ENCODE results near the gene DEFB124.

Gene DEFB124

DNA sequence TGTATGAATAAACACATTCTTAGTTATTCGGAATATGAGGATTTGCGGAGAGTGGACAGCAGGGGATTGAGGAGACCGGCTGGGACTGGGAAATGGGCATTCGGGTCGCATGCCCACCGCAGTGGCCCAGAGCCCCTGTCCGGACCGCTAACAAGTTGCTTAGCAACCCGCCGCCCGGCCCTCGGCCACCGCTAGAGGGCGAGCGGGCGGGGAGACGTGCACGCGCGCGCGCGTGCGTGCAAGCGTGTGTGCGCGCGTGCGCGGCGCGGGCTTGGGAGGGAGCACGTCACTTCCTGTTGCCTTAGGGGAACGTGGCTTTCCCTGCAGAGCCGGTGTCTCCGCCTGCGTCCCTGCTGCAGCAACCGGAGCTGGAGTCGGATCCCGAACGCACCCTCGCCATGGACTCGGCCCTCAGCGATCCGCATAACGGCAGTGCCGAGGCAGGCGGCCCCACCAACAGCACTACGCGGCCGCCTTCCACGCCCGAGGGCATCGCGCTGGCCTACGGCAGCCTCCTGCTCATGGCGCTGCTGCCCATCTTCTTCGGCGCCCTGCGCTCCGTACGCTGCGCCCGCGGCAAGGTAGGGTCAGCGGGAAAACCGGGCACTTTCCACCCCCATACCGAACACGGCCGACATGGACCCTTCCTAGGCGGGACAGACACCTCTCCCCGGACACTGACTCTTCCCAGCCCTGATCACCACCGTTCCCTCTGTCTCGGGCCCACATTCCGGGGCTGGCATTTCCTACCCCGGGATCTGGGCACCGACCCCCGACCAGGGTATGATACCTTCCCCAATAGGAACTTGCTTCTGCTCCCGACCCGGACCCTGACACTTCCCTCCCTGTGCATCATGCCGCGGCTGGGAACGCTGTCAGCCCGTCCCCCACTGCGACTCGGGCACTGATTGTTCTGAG is 39.5 kb upstream of the DEFB124 start, which contains the start of gene HM13:
Gene HM13 (plus strand): TSS at position 289 of the 918 bp plus-strand sequence. CDS start 110 bp downstream, at position 399.
- ChIA-PET CTCF (interaction anchor here (0.6 to 0.7 kb wide), 4 partner anchors 11 to 1923 kb away, joined by 3 to 4 read pairs (median 4); no protein-coding TSS in a partner anchor), POLR2A (interaction anchor here (0.7 to 1.0 kb wide), 2 partner anchors 11 to 46 kb away, joined by 3 read pairs; no protein-coding TSS in a partner anchor)
- peak within 1 kb of the TSS; percentile 61; the same call in 1 of the 2 replicates for H3K27ac ChIP-seq (ENCODE audit: extremely low read depth, low read depth, low read length)
- H3K9me3 ChIP-seq (ENCODE audit: control insufficient read depth, insufficient read depth, low read depth, low read length) = no peaks in the 10 kb centered on the region
- H3K4me3 ChIP-seq (ENCODE audit: low read depth, low read length) = peak within 1 kb of the TSS; percentile 65
- H3K36me3 ChIP-seq (ENCODE audit: control insufficient read depth in 2 of 2, insufficient read depth in 1 of 2, low read length in 2 of 2) = peaks cover 0 to 28% of the 10 kb centered on the region in 2 experiments; a peak in 2 of 3 replicates
- H3K4me1 ChIP-seq (ENCODE audit: control insufficient read depth, insufficient read depth, low read length) = peaks cover 2% of the 10 kb centered on the region; the same call in 1 of the 2 replicates
- TF ChIP-seq ZNF391 (tag by site-specific recombination; IDR thresholded peaks at IDR 0.05; ENCODE audit: borderline replicate concordance, low read depth) = 0 out of 2 replicates have a peak, but pooled peaks have one; percentile 36
- TF ChIP-seq ZNF610 (tag by site-specific recombination; IDR thresholded peaks at IDR 0.05; ENCODE audit: borderline replicate concordance) = no peak
- no peak for TF ChIP-seq ZNF354C (tag by site-specific recombination; IDR thresholded peaks at IDR 0.05; ENCODE audit: borderline replicate concordance, low read depth)
- no peak for TF ChIP-seq ZNF777 (tag by site-specific recombination; IDR thresholded peaks at IDR 0.05; ENCODE audit: borderline replicate concordance)
- 0 out of 2 replicates have a peak, but pooled peaks have one; percentile 10 for TF ChIP-seq ZNF292 (tag by site-specific recombination; IDR thresholded peaks at IDR 0.05; ENCODE audit: borderline replicate concordance, low read depth)
- 0 out of 2 replicates have a peak, but pooled peaks have one; percentile 4 for TF ChIP-seq GFI1B (tag by site-specific recombination; IDR thresholded peaks at IDR 0.05)
- no peak for TF ChIP-seq OSR2 (tag by site-specific recombination; IDR thresholded peaks at IDR 0.05)
- peak; percentile 46; the same call in 1 of the 2 replicates for TF ChIP-seq GLIS1 (tag by site-specific recombination; IDR thresholded peaks at IDR 0.05)
- TF ChIP-seq ZNF121 (tag by site-specific recombination; IDR thresholded peaks at IDR 0.05) = 0 out of 2 replicates have a peak, but pooled peaks have one; percentile 40
- no peak for TF ChIP-seq ZSCAN23 (tag by site-specific recombination; IDR thresholded peaks at IDR 0.05)
- no peak for TF ChIP-seq ZNF10 (tag by site-specific recombination; IDR thresholded peaks at IDR 0.05)
- TF ChIP-seq, protein P1, sequence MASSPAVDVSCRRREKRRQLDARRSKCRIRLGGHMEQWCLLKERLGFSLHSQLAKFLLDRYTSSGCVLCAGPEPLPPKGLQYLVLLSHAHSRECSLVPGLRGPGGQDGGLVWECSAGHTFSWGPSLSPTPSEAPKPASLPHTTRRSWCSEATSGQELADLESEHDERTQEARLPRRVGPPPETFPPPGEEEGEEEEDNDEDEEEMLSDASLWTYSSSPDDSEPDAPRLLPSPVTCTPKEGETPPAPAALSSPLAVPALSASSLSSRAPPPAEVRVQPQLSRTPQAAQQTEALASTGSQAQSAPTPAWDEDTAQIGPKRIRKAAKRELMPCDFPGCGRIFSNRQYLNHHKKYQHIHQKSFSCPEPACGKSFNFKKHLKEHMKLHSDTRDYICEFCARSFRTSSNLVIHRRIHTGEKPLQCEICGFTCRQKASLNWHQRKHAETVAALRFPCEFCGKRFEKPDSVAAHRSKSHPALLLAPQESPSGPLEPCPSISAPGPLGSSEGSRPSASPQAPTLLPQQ (tag by site-specific recombination; IDR thresholded peaks at IDR 0.05) = peak; percentile 74; the same call in 1 of the 2 replicates
- no peak for TF ChIP-seq ZNF510 (tag by site-specific recombination; IDR thresholded peaks at IDR 0.05; ENCODE audit: insufficient replicate concordance)
- TF ChIP-seq, protein P2, sequence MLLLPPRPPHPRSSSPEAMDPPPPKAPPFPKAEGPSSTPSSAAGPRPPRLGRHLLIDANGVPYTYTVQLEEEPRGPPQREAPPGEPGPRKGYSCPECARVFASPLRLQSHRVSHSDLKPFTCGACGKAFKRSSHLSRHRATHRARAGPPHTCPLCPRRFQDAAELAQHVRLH (tag by site-specific recombination; IDR thresholded peaks at IDR 0.05) = no peak
- TF ChIP-seq ZNF670 (tag by site-specific recombination; IDR thresholded peaks at IDR 0.05; ENCODE audit: low read depth) = no peak
- TF ChIP-seq ZNF423 (tag by site-specific recombination; IDR thresholded peaks at IDR 0.05) = no peak
- TF ChIP-seq ZNF221 (tag by site-specific recombination; IDR thresholded peaks at IDR 0.05; ENCODE audit: borderline replicate concordance) = no peak
- TF ChIP-seq ZNF311 (tag by site-specific recombination; IDR thresholded peaks at IDR 0.05; ENCODE audit: borderline replicate concordance) = no peak
- TF ChIP-seq ZNF19 (tag by site-specific recombination; IDR thresholded peaks at IDR 0.05; ENCODE audit: low read depth) = no peak
- no peak for TF ChIP-seq ZNF112 (tag by site-specific recombination; IDR thresholded peaks at IDR 0.05)
- TF ChIP-seq, protein P3, sequence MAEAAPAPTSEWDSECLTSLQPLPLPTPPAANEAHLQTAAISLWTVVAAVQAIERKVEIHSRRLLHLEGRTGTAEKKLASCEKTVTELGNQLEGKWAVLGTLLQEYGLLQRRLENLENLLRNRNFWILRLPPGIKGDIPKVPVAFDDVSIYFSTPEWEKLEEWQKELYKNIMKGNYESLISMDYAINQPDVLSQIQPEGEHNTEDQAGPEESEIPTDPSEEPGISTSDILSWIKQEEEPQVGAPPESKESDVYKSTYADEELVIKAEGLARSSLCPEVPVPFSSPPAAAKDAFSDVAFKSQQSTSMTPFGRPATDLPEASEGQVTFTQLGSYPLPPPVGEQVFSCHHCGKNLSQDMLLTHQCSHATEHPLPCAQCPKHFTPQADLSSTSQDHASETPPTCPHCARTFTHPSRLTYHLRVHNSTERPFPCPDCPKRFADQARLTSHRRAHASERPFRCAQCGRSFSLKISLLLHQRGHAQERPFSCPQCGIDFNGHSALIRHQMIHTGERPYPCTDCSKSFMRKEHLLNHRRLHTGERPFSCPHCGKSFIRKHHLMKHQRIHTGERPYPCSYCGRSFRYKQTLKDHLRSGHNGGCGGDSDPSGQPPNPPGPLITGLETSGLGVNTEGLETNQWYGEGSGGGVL (tag by site-specific recombination; IDR thresholded peaks at IDR 0.05) = 0 out of 2 replicates have a peak, but pooled peaks have one; percentile 7
- TF ChIP-seq ZNF184 (tag by site-specific recombination; IDR thresholded peaks at IDR 0.05) = no peak
- TF ChIP-seq ZFHX2 (tag by site-specific recombination; conservative IDR thresholded peaks at IDR 0.05) = no peak
- TF ChIP-seq, protein P4, sequence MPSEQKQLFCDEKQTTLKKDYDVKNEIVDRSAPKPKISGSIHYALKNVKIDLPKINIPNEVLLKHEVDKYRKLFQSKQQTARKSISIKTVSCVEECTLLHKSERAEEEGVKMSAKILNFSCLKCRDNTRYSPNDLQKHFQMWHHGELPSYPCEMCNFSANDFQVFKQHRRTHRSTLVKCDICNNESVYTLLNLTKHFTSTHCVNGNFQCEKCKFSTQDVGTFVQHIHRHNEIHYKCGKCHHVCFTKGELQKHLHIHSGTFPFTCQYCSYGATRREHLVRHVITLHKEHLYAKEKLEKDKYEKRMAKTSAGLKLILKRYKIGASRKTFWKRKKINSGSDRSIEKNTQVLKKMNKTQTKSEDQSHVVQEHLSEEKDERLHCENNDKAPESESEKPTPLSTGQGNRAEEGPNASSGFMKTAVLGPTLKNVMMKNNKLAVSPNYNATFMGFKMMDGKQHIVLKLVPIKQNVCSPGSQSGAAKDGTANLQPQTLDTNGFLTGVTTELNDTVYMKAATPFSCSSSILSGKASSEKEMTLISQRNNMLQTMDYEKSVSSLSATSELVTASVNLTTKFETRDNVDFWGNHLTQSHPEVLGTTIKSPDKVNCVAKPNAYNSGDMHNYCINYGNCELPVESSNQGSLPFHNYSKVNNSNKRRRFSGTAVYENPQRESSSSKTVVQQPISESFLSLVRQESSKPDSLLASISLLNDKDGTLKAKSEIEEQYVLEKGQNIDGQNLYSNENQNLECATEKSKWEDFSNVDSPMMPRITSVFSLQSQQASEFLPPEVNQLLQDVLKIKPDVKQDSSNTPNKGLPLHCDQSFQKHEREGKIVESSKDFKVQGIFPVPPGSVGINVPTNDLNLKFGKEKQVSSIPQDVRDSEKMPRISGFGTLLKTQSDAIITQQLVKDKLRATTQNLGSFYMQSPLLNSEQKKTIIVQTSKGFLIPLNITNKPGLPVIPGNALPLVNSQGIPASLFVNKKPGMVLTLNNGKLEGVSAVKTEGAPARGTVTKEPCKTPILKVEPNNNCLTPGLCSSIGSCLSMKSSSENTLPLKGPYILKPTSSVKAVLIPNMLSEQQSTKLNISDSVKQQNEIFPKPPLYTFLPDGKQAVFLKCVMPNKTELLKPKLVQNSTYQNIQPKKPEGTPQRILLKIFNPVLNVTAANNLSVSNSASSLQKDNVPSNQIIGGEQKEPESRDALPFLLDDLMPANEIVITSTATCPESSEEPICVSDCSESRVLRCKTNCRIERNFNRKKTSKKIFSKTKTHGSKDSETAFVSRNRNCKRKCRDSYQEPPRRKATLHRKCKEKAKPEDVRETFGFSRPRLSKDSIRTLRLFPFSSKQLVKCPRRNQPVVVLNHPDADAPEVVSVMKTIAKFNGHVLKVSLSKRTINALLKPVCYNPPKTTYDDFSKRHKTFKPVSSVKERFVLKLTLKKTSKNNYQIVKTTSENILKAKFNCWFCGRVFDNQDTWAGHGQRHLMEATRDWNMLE (tag by site-specific recombination; conservative IDR thresholded peaks at IDR 0.05; ENCODE audit: low read depth) = no peak
- no peak; the same call in 1 of the 2 replicates for TF ChIP-seq WT1 (tag by site-specific recombination; IDR thresholded peaks at IDR 0.05)
- peak; percentile 76 for TF ChIP-seq ZNF629 (tag by site-specific recombination; IDR thresholded peaks at IDR 0.05)
- TF ChIP-seq ZFP41 (tag by site-specific recombination; IDR thresholded peaks at IDR 0.05; ENCODE audit: borderline replicate concordance) = no peak
- no peak for TF ChIP-seq ZBTB21 (tag by site-specific recombination; IDR thresholded peaks at IDR 0.05)
